Measurements from ENCODE around the gene STRADB. TPM values are rescaled to one million over a fixed set of nuclear protein-coding genes. Genes with fewer than 3 reads are reported as not detected.

STRADB gene
- polyA plus RNA-seq, 1 donor, result 103 TPM

Other genes starting within 250 kb of the STRADB start
- 16.9 TPM for gene CASP8, start 191.2 kb upstream of the STRADB start, polyA plus RNA-seq (ENCODE audit: insufficient read length)
- 3.1 TPM for gene FLACC1, start 94.4 kb upstream of the STRADB start, polyA plus RNA-seq (ENCODE audit: insufficient read length)
- gene TRAK2, start 282 bp upstream of the STRADB start, polyA plus RNA-seq (ENCODE audit: insufficient read length), result 48.8 TPM
- 70.4 TPM for gene TMEM237, start 191.8 kb downstream of the STRADB start, polyA plus RNA-seq (ENCODE audit: insufficient read length)
- 0.47 TPM for gene MPP4, start 246.9 kb downstream of the STRADB start, polyA plus RNA-seq (ENCODE audit: insufficient read length)